ENCODE data around the gene TMEM253.
A peak's percentile ranks its signal among the peaks of the same experiment; 100 is the strongest.

TMEM253 gene

GRCh38 chr14:21121122-21121521 is 20.3 kb downstream of the TMEM253 start:
- H3K27ac ChIP-seq, result no peak overlapping the region
- TF ChIP-seq CTCF (conservative IDR thresholded peaks at IDR 0.05), result no peak

- no peak for TF ChIP-seq CTCF (conservative IDR thresholded peaks at IDR 0.05)
- TF ChIP-seq ZFX (IDR thresholded peaks at IDR 0.05), result no peak
- no peak overlapping the region for H3K27ac ChIP-seq
Measured at GRCh38 chr14:21123429-21123828, 22.6 kb downstream of the TMEM253 start.

- H3K27ac ChIP-seq, result no peak overlapping the region
- no peak for TF ChIP-seq ZFX (IDR thresholded peaks at IDR 0.05)
- TF ChIP-seq CTCF (conservative IDR thresholded peaks at IDR 0.05), result no peak
Measured at GRCh38 chr14:21133901-21134300, 33.0 kb downstream of the TMEM253 start.

GRCh38 chr14:21136024-21136423 is 35.2 kb downstream of the TMEM253 start:
- no peak for TF ChIP-seq ZFX (IDR thresholded peaks at IDR 0.05)
- TF ChIP-seq CTCF (conservative IDR thresholded peaks at IDR 0.05), result peak; percentile 86
- H3K27ac ChIP-seq, result no peak overlapping the region

- TF ChIP-seq ZFX (IDR thresholded peaks at IDR 0.05) (no peak), CTCF (conservative IDR thresholded peaks at IDR 0.05) (no peak)
- H3K27ac ChIP-seq, result no peak overlapping the region
Measured at GRCh38 chr14:21142357-21142756, 41.5 kb downstream of the TMEM253 start.

GRCh38 chr14:21145437-21145836 is 44.6 kb downstream of the TMEM253 start:
- H3K27ac ChIP-seq, result no peak overlapping the region
- TF ChIP-seq CTCF (conservative IDR thresholded peaks at IDR 0.05) (no peak), ZFX (IDR thresholded peaks at IDR 0.05) (no peak)

GRCh38 chr14:21149641-21150367 is 48.9 kb downstream of the TMEM253 start:
- no peak overlapping the region for H3K27ac ChIP-seq
- TF ChIP-seq ZFX (IDR thresholded peaks at IDR 0.05) (no peak), CTCF (conservative IDR thresholded peaks at IDR 0.05) (no peak)

Measured in C4-2B (cell line).